ENCODE data around the gene FMN1.

The FMN1 gene

GRCh38 chr15:32767236-32767635 lies 427.3 kb downstream of the FMN1 start:
- H3K4me3 ChIP-seq (ENCODE audit: low read depth, low read length), result no peak overlapping the region
- in situ Hi-C loops (cut with HindIII; ENCODE audit: low sequenced_read_pairs), result no loop called here
- TF ChIP-seq CTCF (IDR thresholded peaks at IDR 0.05; ENCODE audit: low read depth, low read length, missing control alignments), result no peak
- no peak for DNase-seq (ENCODE audit: low read depth)

- in situ Hi-C loops (cut with HindIII; ENCODE audit: low sequenced_read_pairs), result no loop called here
- no peak overlapping the region for H3K4me3 ChIP-seq (ENCODE audit: low read depth, low read length)
- TF ChIP-seq CTCF (IDR thresholded peaks at IDR 0.05; ENCODE audit: low read depth, low read length, missing control alignments), result no peak
- DNase-seq (ENCODE audit: low read depth), result no peak
These were observed 428.4 kb downstream of the FMN1 start for GRCh38 chr15:32766101-32766500.

GRCh38 chr15:32765236-32765635 lies 429.3 kb downstream of the FMN1 start:
- TF ChIP-seq CTCF (IDR thresholded peaks at IDR 0.05; ENCODE audit: low read depth, low read length, missing control alignments), result no peak
- in situ Hi-C loops (cut with HindIII; ENCODE audit: low sequenced_read_pairs), result no loop called here

GRCh38 chr15:32763295-32763694 lies 431.2 kb downstream of the FMN1 start:
- TF ChIP-seq CTCF (IDR thresholded peaks at IDR 0.05; ENCODE audit: low read depth, low read length, missing control alignments), result no peak
- DNase-seq (ENCODE audit: low read depth), result no peak
- in situ Hi-C loops (cut with HindIII; ENCODE audit: low sequenced_read_pairs), result no loop called here
- no peak overlapping the region for H3K4me3 ChIP-seq (ENCODE audit: low read depth, low read length)

More at GRCh38 chr15:32765236-32765635, 429.3 kb downstream of the FMN1 start:
- H3K4me3 ChIP-seq (ENCODE audit: low read depth, low read length), result no peak overlapping the region
- no peak for DNase-seq (ENCODE audit: low read depth)

- DNase-seq (ENCODE audit: low read depth), result no peak
- no peak for TF ChIP-seq CTCF (IDR thresholded peaks at IDR 0.05; ENCODE audit: low read depth, low read length, missing control alignments)
- in situ Hi-C loops (cut with HindIII; ENCODE audit: low sequenced_read_pairs), result no loop called here
- H3K4me3 ChIP-seq (ENCODE audit: low read depth, low read length), result no peak overlapping the region
These were observed 437.1 kb downstream of the FMN1 start for GRCh38 chr15:32757426-32757825.

- no peak for TF ChIP-seq CTCF (IDR thresholded peaks at IDR 0.05; ENCODE audit: low read depth, low read length, missing control alignments)
- DNase-seq (ENCODE audit: low read depth), result no peak
- in situ Hi-C loops (cut with HindIII; ENCODE audit: low sequenced_read_pairs), result no loop called here
- H3K4me3 ChIP-seq (ENCODE audit: low read depth, low read length), result no peak overlapping the region
These were observed 443.5 kb downstream of the FMN1 start for GRCh38 chr15:32750979-32751378.

- in situ Hi-C loops (cut with HindIII; ENCODE audit: low sequenced_read_pairs), result no loop called here
- no peak overlapping the region for H3K4me3 ChIP-seq (ENCODE audit: low read depth, low read length)
- no peak for DNase-seq (ENCODE audit: low read depth)
- TF ChIP-seq CTCF (IDR thresholded peaks at IDR 0.05; ENCODE audit: low read depth, low read length, missing control alignments), result no peak
These were observed 446.6 kb downstream of the FMN1 start for GRCh38 chr15:32747921-32748342.

Measured in astrocyte of the cerebellum (primary cell).